HEK293 (cell line): ENCODE results near the gene OR56A3.

Experiments used
- MEIS1 ChIP-seq: sonication (generic); formaldehyde crosslinking; IDR thresholded peaks from 2 replicates; pipeline ENCODE4 v1.8.1; 2022; ENCODE audit warnings: missing genetic modification reagents, mild to moderate bottlenecking, borderline replicate concordance
- OSR2 ChIP-seq: fragments of 450-650 bp; formaldehyde crosslinking; IDR thresholded peaks from 2 replicates; pipeline ENCODE4 v1.5.1; 2016; ENCODE audit warnings: missing biosample characterization, missing genetic modification characterization
- SP2 ChIP-seq: fragments of 450-650 bp; formaldehyde crosslinking; IDR thresholded peaks from 2 replicates; pipeline ENCODE4 v1.5.1; 2016; ENCODE audit warnings: missing biosample characterization, missing genetic modification characterization
- TCF7L2 ChIP-seq: IDR thresholded peaks from 2 replicates; pipeline ENCODE4 v1.6.1; 2011; ENCODE audit warnings: low read depth, mild to moderate bottlenecking, inconsistent platforms, low read length, moderate library complexity, borderline replicate concordance
- ZFP41 ChIP-seq: fragments of 450-650 bp; formaldehyde crosslinking; IDR thresholded peaks from 2 replicates; pipeline ENCODE4 v1.5.1; 2016; ENCODE audit warnings: missing biosample characterization, missing genetic modification characterization, borderline replicate concordance
- ZNF138 ChIP-seq: fragments of 450-650 bp; formaldehyde crosslinking; IDR thresholded peaks from 2 replicates; pipeline ENCODE4 v1.5.1; 2016; ENCODE audit warnings: missing biosample characterization, missing genetic modification characterization, borderline replicate concordance
- ZNF184 ChIP-seq: fragments of 450-650 bp; IDR thresholded peaks from 2 replicates; pipeline ENCODE4 v1.5.1; 2018; ENCODE audit warnings: missing biosample characterization, mild to moderate bottlenecking, missing genetic modification characterization
- ZNF639 ChIP-seq: fragments of 450-650 bp; formaldehyde crosslinking; IDR thresholded peaks from 2 replicates; pipeline ENCODE4 v1.5.1; 2016; ENCODE audit warnings: missing biosample characterization, missing genetic modification characterization
- ZNF660 ChIP-seq: fragments of 450-650 bp; IDR thresholded peaks from 2 replicates; pipeline ENCODE4 v1.5.1; 2018; ENCODE audit warnings: missing biosample characterization, mild to moderate bottlenecking, missing genetic modification characterization
- ZNF670 ChIP-seq: fragments of 450-650 bp; formaldehyde crosslinking; IDR thresholded peaks from 2 replicates; pipeline ENCODE4 v1.5.1; 2016; ENCODE audit warnings: missing biosample characterization, missing genetic modification characterization, low read depth
- ZNF777 ChIP-seq: fragments of 450-650 bp; formaldehyde crosslinking; IDR thresholded peaks from 2 replicates; pipeline ENCODE4 v1.5.1; 2017; ENCODE audit warnings: missing biosample characterization, missing genetic modification characterization, borderline replicate concordance
- TF ChIP-seq, protein P1 (sequence below): fragments of 450-650 bp; formaldehyde crosslinking; IDR thresholded peaks from 2 replicates; pipeline ENCODE4 v1.5.1; 2016; ENCODE audit warnings: missing biosample characterization, missing genetic modification characterization
- TF ChIP-seq, protein P2 (sequence below): fragments of 450-650 bp; formaldehyde crosslinking; IDR thresholded peaks from 2 replicates; pipeline ENCODE4 v1.5.1; 2016; ENCODE audit warnings: missing biosample characterization, missing genetic modification characterization

DNA sequence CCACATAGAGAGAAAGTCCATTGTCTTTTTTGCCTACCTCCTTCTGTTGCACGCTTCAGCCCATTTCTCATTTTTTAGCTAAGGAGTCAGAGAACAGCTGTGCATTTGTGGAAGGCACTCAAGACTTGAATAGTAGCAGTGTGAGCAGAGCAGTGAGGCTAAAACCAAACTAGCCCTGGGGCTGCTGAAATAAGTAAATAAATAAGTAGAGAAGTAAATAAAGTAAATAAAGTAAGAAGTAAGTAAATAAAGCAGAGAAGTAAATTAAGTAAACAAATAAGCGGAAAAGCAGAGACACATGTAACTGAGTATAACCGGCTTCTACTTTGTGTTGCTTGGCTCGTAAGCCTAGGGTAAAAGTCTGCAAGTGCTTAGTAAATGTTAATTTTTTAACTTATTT, 47.2 kb downstream of the OR56A3 start:
- TF ChIP-seq ZNF777, result no peak
- TF ChIP-seq ZNF184 (tag by site-specific recombination), result no peak
- TF ChIP-seq, protein P1, sequence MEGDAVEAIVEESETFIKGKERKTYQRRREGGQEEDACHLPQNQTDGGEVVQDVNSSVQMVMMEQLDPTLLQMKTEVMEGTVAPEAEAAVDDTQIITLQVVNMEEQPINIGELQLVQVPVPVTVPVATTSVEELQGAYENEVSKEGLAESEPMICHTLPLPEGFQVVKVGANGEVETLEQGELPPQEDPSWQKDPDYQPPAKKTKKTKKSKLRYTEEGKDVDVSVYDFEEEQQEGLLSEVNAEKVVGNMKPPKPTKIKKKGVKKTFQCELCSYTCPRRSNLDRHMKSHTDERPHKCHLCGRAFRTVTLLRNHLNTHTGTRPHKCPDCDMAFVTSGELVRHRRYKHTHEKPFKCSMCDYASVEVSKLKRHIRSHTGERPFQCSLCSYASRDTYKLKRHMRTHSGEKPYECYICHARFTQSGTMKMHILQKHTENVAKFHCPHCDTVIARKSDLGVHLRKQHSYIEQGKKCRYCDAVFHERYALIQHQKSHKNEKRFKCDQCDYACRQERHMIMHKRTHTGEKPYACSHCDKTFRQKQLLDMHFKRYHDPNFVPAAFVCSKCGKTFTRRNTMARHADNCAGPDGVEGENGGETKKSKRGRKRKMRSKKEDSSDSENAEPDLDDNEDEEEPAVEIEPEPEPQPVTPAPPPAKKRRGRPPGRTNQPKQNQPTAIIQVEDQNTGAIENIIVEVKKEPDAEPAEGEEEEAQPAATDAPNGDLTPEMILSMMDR (tag by site-specific recombination), result no peak
- TF ChIP-seq, protein P2, sequence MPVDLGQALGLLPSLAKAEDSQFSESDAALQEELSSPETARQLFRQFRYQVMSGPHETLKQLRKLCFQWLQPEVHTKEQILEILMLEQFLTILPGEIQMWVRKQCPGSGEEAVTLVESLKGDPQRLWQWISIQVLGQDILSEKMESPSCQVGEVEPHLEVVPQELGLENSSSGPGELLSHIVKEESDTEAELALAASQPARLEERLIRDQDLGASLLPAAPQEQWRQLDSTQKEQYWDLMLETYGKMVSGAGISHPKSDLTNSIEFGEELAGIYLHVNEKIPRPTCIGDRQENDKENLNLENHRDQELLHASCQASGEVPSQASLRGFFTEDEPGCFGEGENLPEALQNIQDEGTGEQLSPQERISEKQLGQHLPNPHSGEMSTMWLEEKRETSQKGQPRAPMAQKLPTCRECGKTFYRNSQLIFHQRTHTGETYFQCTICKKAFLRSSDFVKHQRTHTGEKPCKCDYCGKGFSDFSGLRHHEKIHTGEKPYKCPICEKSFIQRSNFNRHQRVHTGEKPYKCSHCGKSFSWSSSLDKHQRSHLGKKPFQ (tag by site-specific recombination), result no peak
- TF ChIP-seq TCF7L2, result no peak
- TF ChIP-seq MEIS1 (CRISPR knock-in tag), result no peak
- TF ChIP-seq SP2, result no peak
- TF ChIP-seq ZNF670 (tag by site-specific recombination), result no peak
- no peak for TF ChIP-seq ZNF639 (tag by site-specific recombination)
- TF ChIP-seq ZFP41 (tag by site-specific recombination), result no peak
- no peak for TF ChIP-seq ZNF138 (tag by site-specific recombination)
- TF ChIP-seq OSR2 (tag by site-specific recombination), result no peak
- TF ChIP-seq ZNF660 (tag by site-specific recombination), result no peak
